B cell (primary cell): ENCODE data around the gene HOTAIR.

Source experiments
- CTCF ChIP-seq: fragments of 200-600 bp; IDR thresholded peaks from one replicate; pipeline ENCODE4 v1.8.0; 2022; ENCODE audit warnings: antibody characterized with exemption, mild to moderate bottlenecking
- EZH2 ChIP-seq: IDR thresholded peaks from 2 replicates; pipeline ENCODE4 v1.6.1; 2012; ENCODE audit warnings: borderline replicate concordance, low read depth, mild to moderate bottlenecking, moderate library complexity, low read length; ENCODE audit not compliant: insufficient read depth, poor library complexity, severe bottlenecking

GRCh38 chr12:53931844-53932581, 42.7 kb downstream of the HOTAIR start:
- TF ChIP-seq CTCF (no peak), EZH2 (no peak)
